BLaER1 treated with 17β-estradiol and CSF1 and Interleukin-3, amounts not matched to agents 10 nM and 100 nM (cell line): Measurements from ENCODE around the gene ZNF765.
"Not testable (repeated sequence)": the region's sequence is repeated elsewhere in the genome, so short reads cannot be mapped to it uniquely, and the experiment has no call there.

Experiments
- H3K27ac ChIP-seq, 11 experiments: shearing (Covaris generic); formaldehyde crosslinking; 2 replicates each; pipeline ENCODE4 v1.8.1; 2022
- H3K27me3 ChIP-seq, 11 experiments: shearing (Covaris generic); formaldehyde crosslinking; 2 replicates each; pipeline ENCODE4 v1.8.1; 2022
- H3K36me3 ChIP-seq, 11 experiments: shearing (Covaris generic); formaldehyde crosslinking; 2 replicates each; pipeline ENCODE4 v1.8.1; 2022
- H3K4me1 ChIP-seq, 10 experiments: shearing (Covaris generic); formaldehyde crosslinking; 2 replicates each; pipeline ENCODE4 v1.8.1; 2022
- H3K4me2 ChIP-seq, 11 experiments: shearing (Covaris generic); formaldehyde crosslinking; 2 replicates each; pipeline ENCODE4 v1.8.1; 2022
- H3K4me3 ChIP-seq, 10 experiments: shearing (Covaris generic); formaldehyde crosslinking; 2 replicates each; pipeline ENCODE4 v1.8.1; 2022
- H3K9ac ChIP-seq, 11 experiments: shearing (Covaris generic); formaldehyde crosslinking; 2 replicates each; pipeline ENCODE4 v1.8.1; 2022
- H3K9me3 ChIP-seq, 11 experiments: shearing (Covaris generic); formaldehyde crosslinking; replicated peaks in 1 of 11; 2 replicates each; pipeline ENCODE4 v1.8.1; 2022
- H4K20me1 ChIP-seq, 11 experiments: shearing (Covaris generic); formaldehyde crosslinking; 2 replicates each; pipeline ENCODE4 v1.8.1; 2022
- Cebpa-rat ChIP-seq, 11 experiments: shearing (Covaris generic); IDR thresholded peaks; 2 replicates each; pipeline ENCODE4 v1.8.1; 2022

ZNF765 gene

GRCh38 chr19:53455828-53456227, 60.9 kb downstream of the ZNF765 start:
- H3K9me3 ChIP-seq, result peaks cover 89 to 100% (median 93%) of the 10 kb centered on the region in 11 experiments
- peak overlapping the region in 8 of 10 experiments; percentile 1 to 29 (median 14); a peak in 9 of 20 replicates for H3K4me3 ChIP-seq

DNA sequence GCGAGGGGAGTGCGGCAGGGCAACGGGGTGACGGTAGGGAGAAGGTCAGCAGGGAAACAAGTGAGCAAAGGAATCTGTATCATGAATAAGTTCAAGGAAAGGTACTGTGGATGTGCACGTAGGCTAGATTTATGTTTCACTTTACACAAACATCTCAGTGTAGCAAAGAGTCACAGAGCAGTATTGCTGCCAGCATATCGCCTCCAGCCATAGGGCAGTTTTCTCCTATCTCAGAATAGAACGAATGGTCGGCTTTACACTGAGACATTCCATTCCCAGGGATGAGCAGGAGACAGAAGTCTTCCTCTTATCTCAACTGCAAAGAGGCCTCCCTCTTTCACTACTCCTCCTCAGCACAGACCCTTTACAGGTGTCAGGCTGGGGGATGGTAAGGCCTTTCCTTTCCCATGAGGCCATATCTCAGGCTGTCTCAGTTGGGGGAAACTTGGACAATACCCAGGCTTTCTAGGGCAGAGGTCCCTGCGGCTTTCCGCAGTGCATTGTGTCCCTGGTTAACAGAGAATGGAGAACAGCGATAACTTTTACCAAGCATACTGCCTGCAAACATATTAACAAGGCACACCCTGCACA, 65.3 kb downstream of the ZNF765 start:
- Histone ChIP-seq H3K36me3 (peaks cover 29 to 46% (median 41%) of the 10 kb centered on the region in 11 experiments), H3K9me3 (peaks cover 63 to 99% (median 75%) of the 10 kb centered on the region in 11 experiments)
- not testable (repeated sequence) for H3K9ac ChIP-seq, H4K20me1 ChIP-seq, H3K27me3 ChIP-seq, H3K4me1 ChIP-seq, H3K4me3 ChIP-seq, H3K4me2 ChIP-seq, H3K27ac ChIP-seq

More at GRCh38 chr19:53455828-53456227, 60.9 kb downstream of the ZNF765 start:
- Histone ChIP-seq H3K27me3 (no peaks in the 10 kb centered on the region), H3K36me3 (peaks cover 73 to 90% (median 84%) of the 10 kb centered on the region in 11 experiments), H3K4me1 (no peaks in the 10 kb centered on the region), H3K4me2 (no peak overlapping the region), H4K20me1 (no peaks in the 10 kb centered on the region), H3K9ac (no peak overlapping the region), H3K27ac (no peak overlapping the region)
- no peak for TF ChIP-seq Cebpa-rat (IDR thresholded peaks at IDR 0.05)

DNA sequence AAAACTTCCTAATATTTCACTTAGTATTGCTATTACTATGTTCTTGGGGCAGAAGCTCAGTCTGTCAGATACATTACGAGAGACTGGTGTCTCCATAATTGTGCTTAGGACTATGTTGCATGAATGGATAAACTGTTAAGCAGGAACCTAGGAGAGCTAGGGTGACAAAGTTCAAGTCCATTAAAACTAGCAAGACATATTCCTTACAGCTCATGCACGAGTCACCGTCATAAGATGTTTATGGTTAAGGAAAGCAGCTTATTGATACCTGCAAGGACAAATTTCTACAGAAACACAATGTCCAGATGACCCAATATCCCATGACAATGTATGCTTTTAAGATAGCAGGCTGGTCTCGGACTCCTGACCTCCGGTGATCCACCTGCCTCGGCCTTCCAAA, 66.9 kb downstream of the ZNF765 start:
- Histone ChIP-seq H3K4me3 (no peak overlapping the region), H3K4me2 (no peak overlapping the region), H3K36me3 (peaks cover 13 to 30% (median 25%) of the 10 kb centered on the region in 11 experiments), H3K9ac (no peak overlapping the region), H3K27ac (no peak overlapping the region), H4K20me1 (no peaks in the 10 kb centered on the region), H3K9me3 (peaks cover 47 to 91% (median 59%) of the 10 kb centered on the region in 11 experiments), H3K4me1 (no peaks in the 10 kb centered on the region), H3K27me3 (no peaks in the 10 kb centered on the region)
- no peak for TF ChIP-seq Cebpa-rat (IDR thresholded peaks at IDR 0.05)

- Histone ChIP-seq H3K36me3 (peaks cover 5 to 20% (median 15%) of the 10 kb centered on the region in 11 experiments; a peak in 20 of 22 replicates), H3K4me3 (no peak overlapping the region), H4K20me1 (no peaks in the 10 kb centered on the region), H3K27me3 (no peaks in the 10 kb centered on the region), H3K9ac (no peak overlapping the region), H3K4me1 (no peaks in the 10 kb centered on the region), H3K27ac (no peak overlapping the region), H3K4me2 (no peak overlapping the region), H3K9me3 (peaks cover 37 to 81% (median 49%) of the 10 kb centered on the region in 11 experiments)
- no peak for TF ChIP-seq Cebpa-rat (IDR thresholded peaks at IDR 0.05)
These were observed 67.9 kb downstream of the ZNF765 start for GRCh38 chr19:53462861-53463260.

GRCh38 chr19:53463263-53463662, 68.3 kb downstream of the ZNF765 start:
- Histone ChIP-seq H3K36me3 (peaks cover under 1 to 16% (median 11%) of the 10 kb centered on the region in 11 experiments; a peak in 20 of 22 replicates), H3K4me2 (no peak overlapping the region), H3K27me3 (no peaks in the 10 kb centered on the region), H3K4me3 (no peak overlapping the region), H3K9ac (no peak overlapping the region), H4K20me1 (no peaks in the 10 kb centered on the region), H3K27ac (no peak overlapping the region), H3K4me1 (peaks cover 0 to 2% (median 1%) of the 10 kb centered on the region in 10 experiments; a peak in 15 of 20 replicates), H3K9me3 (peaks cover 33 to 77% (median 45%) of the 10 kb centered on the region in 11 experiments)
- TF ChIP-seq Cebpa-rat (IDR thresholded peaks at IDR 0.05), result no peak

- Histone ChIP-seq H3K9ac (peak overlapping the region; percentile 27 to 95 (median 87); a peak in 16 of 22 replicates), H3K36me3 (peaks cover 8 to 14% (median 11%) of the 10 kb centered on the region in 11 experiments)
- TF ChIP-seq Cebpa-rat (IDR thresholded peaks at IDR 0.05), result no peak
These were observed 72.0 kb downstream of the ZNF765 start for GRCh38 chr19:53466726-53467484.

DNA sequence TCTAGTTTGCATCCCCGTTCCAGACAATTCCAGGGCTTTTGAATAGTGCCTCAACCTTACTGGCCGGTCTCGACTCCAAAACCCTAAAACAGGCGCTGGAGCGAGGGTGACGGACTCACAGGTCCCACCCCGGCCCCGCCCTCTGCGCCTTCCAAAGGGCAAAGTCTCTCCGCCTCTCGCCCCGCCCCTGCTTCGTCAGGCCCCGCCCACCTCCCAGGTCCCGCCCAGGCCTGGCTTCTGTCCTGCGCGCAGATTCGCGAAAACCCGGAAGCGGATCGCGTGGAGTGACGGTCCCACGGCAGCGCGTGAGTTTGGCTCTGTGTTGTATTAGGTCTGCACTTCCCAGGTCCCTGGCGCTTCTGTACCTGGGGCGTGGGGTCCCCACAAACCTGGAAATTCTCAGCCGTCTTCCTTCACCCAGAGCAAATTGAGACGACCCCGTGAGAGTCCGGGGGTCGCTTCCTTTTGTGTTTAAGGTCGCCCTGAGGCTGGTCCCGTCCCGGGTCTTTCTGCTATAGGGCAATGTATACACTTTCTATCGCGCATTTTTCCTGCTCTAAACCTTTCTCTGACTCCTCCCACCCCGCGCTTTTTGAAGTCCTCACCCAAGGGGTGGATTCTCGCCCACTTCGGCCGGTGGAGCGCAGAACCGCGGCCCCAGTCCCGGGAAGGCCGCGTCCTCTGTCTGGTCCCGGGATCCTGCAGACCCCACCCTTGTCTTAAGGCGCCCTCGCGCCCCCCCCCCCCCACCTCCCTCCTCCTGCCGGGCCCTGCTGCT, 72.7 kb downstream of the ZNF765 start, which contains the start of gene ZNF813:
Gene ZNF813, plus strand, starts transcription at position 249 of the 778 bp plus-strand sequence. CDS start 16,090 bp downstream, outside the sequence.
- TF ChIP-seq Cebpa-rat (IDR thresholded peaks at IDR 0.05), result no peak
- H3K27ac ChIP-seq, result peak within 1 kb of the TSS; percentile 84 to 95 (median 89)
- H3K4me2 ChIP-seq, result peak within 1 kb of the TSS; percentile 87 to 96 (median 90)
- peaks cover 30 to 66% (median 44%) of the 10 kb centered on the region in 11 experiments; a peak in 20 of 22 replicates for H3K9me3 ChIP-seq
- H3K9ac ChIP-seq, result peak within 1 kb of the TSS; percentile 83 to 95 (median 92)
- peak within 1 kb of the TSS; percentile 75 to 93 (median 83) for H3K4me3 ChIP-seq
- H3K36me3 ChIP-seq, result peaks cover 15 to 22% (median 18%) of the 10 kb centered on the region in 11 experiments
- H4K20me1 ChIP-seq, result peaks cover 0 to 2% (median 0%) of the 10 kb centered on the region in 11 experiments; a peak in 2 of 22 replicates
- no peaks in the 10 kb centered on the region for H3K27me3 ChIP-seq
- peaks cover 4 to 10% (median 6%) of the 10 kb centered on the region in 10 experiments; a peak in 16 of 20 replicates for H3K4me1 ChIP-seq

More at GRCh38 chr19:53466726-53467484, 72.0 kb downstream of the ZNF765 start:
- Histone ChIP-seq H3K4me3 (peak overlapping the region; percentile 75 to 93 (median 83)), H3K27ac (no peak overlapping the region), H3K27me3 (no peaks in the 10 kb centered on the region), H3K4me2 (peak overlapping the region; percentile 71 to 95 (median 78)), H4K20me1 (no peaks in the 10 kb centered on the region), H3K4me1 (peaks cover 4 to 10% (median 6%) of the 10 kb centered on the region in 10 experiments; a peak in 16 of 20 replicates), H3K9me3 (peaks cover 27 to 66% (median 42%) of the 10 kb centered on the region in 11 experiments; a peak in 20 of 22 replicates)

- H3K9me3 ChIP-seq, result peaks cover 28 to 66% (median 41%) of the 10 kb centered on the region in 11 experiments; a peak in 19 of 22 replicates
- H3K4me1 ChIP-seq, H3K27me3 ChIP-seq, H4K20me1 ChIP-seq: not testable (repeated sequence)
- H3K36me3 ChIP-seq, result peaks cover 16 to 32% (median 28%) of the 10 kb centered on the region in 11 experiments
- H3K4me2 ChIP-seq, result peak overlapping the region; percentile 87 to 96 (median 90)
- peak overlapping the region in 10 of 11 experiments; percentile 83 to 95 (median 92); a peak in 18 of 22 replicates for H3K9ac ChIP-seq
- H3K27ac ChIP-seq, result peak overlapping the region in 6 of 11 experiments; percentile 84 to 95 (median 89); a peak in 3 of 22 replicates
- peak overlapping the region; percentile 75 to 93 (median 83) for H3K4me3 ChIP-seq
These were observed 73.7 kb downstream of the ZNF765 start for GRCh38 chr19:53468628-53469027.
